Activated naive CD8-positive, alpha-beta T cell treated with anti-CD3 and anti-CD28 coated beads, Interleukin-2, amount 50 U/mL, for 24 hours (primary cell): Measurements from ENCODE around the gene DACT1.

Source experiments
- ATAC-seq: fragments of 150-1000 bp; cut with Tn5 transposase; one replicate; pipeline ENCODE4 v1.10.0; 2021
- DNase-seq: peaks from one replicate; pipeline ENCODE4 v3.0.0; 2021
- H3K27ac Mint-ChIP-seq: one replicate; pipeline ENCODE4 v1.8.0; 2021; ENCODE audit warnings: mild to moderate bottlenecking, mixed read lengths
- H3K27me3 Mint-ChIP-seq: one replicate; pipeline ENCODE4 v1.8.0; 2021; ENCODE audit warnings: mixed read lengths
- H3K36me3 Mint-ChIP-seq: one replicate; pipeline ENCODE4 v1.8.0; 2021; ENCODE audit warnings: low read depth, mixed read lengths
- H3K4me1 Mint-ChIP-seq: one replicate; pipeline ENCODE4 v1.8.0; 2021; ENCODE audit warnings: mixed read lengths
- H3K4me3 Mint-ChIP-seq: one replicate; pipeline ENCODE4 v1.8.0; 2021; ENCODE audit warnings: mild to moderate bottlenecking, moderate library complexity, mixed read lengths
- H3K9me3 Mint-ChIP-seq: one replicate; pipeline ENCODE4 v1.8.0; 2021; ENCODE audit warnings: mixed read lengths

DACT1 gene

GRCh38 chr14:58669556-58670200 is 31.9 kb downstream of the DACT1 start:
- Mint-ChIP-seq H3K36me3 (no peaks in the 10 kb centered on the region), H3K9me3 (no peaks in the 10 kb centered on the region), H3K4me1 (peaks cover 3% of the 10 kb centered on the region), H3K27me3 (peaks cover 2% of the 10 kb centered on the region), H3K4me3 (no peak overlapping the region), H3K27ac (no peak overlapping the region)
- ATAC-seq (no peak), DNase-seq (no peak)

GRCh38 chr14:58671024-58671423 is 33.3 kb downstream of the DACT1 start:
- ATAC-seq = no peak

GRCh38 chr14:58671436-58671835 is 33.7 kb downstream of the DACT1 start:
- Mint-ChIP-seq H3K4me1 (no peaks in the 10 kb centered on the region), H3K27me3 (peaks cover 2% of the 10 kb centered on the region), H3K9me3 (no peaks in the 10 kb centered on the region), H3K36me3 (no peaks in the 10 kb centered on the region), H3K27ac (no peak overlapping the region), H3K4me3 (no peak overlapping the region)
- no peak for ATAC-seq
- no peak for DNase-seq

More at GRCh38 chr14:58671024-58671423, 33.3 kb downstream of the DACT1 start:
- Mint-ChIP-seq H3K4me1 (peaks cover under 1% of the 10 kb centered on the region), H3K4me3 (no peak overlapping the region), H3K9me3 (no peaks in the 10 kb centered on the region), H3K27ac (no peak overlapping the region), H3K36me3 (no peaks in the 10 kb centered on the region), H3K27me3 (peaks cover 2% of the 10 kb centered on the region)
- DNase-seq = no peak

GRCh38 chr14:58673722-58674121 is 36.0 kb downstream of the DACT1 start:
- DNase-seq (no peak), ATAC-seq (no peak)
- H3K4me1 Mint-ChIP-seq = no peaks in the 10 kb centered on the region
- H3K27me3 Mint-ChIP-seq = peaks cover 2% of the 10 kb centered on the region
- no peak overlapping the region for H3K4me3 Mint-ChIP-seq
- H3K27ac Mint-ChIP-seq = no peak overlapping the region
- H3K9me3 Mint-ChIP-seq = no peaks in the 10 kb centered on the region
- no peaks in the 10 kb centered on the region for H3K36me3 Mint-ChIP-seq

GRCh38 chr14:58677001-58677400 is 39.2 kb downstream of the DACT1 start:
- Mint-ChIP-seq H3K36me3 (no peaks in the 10 kb centered on the region), H3K9me3 (no peaks in the 10 kb centered on the region), H3K4me3 (no peak overlapping the region), H3K27ac (no peak overlapping the region), H3K4me1 (no peaks in the 10 kb centered on the region), H3K27me3 (peaks cover 4% of the 10 kb centered on the region)
- DNase-seq = no peak
- no peak for ATAC-seq

GRCh38 chr14:58677517-58677916 is 39.8 kb downstream of the DACT1 start:
- no peak for ATAC-seq

GRCh38 chr14:58677996-58678395 is 40.2 kb downstream of the DACT1 start:
- no peaks in the 10 kb centered on the region for H3K36me3 Mint-ChIP-seq
- no peak for ATAC-seq
- no peak for DNase-seq

More at GRCh38 chr14:58677517-58677916, 39.8 kb downstream of the DACT1 start:
- no peaks in the 10 kb centered on the region for H3K4me1 Mint-ChIP-seq
- no peaks in the 10 kb centered on the region for H3K9me3 Mint-ChIP-seq
- no peaks in the 10 kb centered on the region for H3K36me3 Mint-ChIP-seq
- no peak overlapping the region for H3K4me3 Mint-ChIP-seq
- DNase-seq = no peak
- no peak overlapping the region for H3K27ac Mint-ChIP-seq
- peaks cover 4% of the 10 kb centered on the region for H3K27me3 Mint-ChIP-seq

GRCh38 chr14:58680698-58681097 is 42.9 kb downstream of the DACT1 start:
- DNase-seq (no peak), ATAC-seq (no peak)
- H3K9me3 Mint-ChIP-seq = no peaks in the 10 kb centered on the region
- peaks cover 2% of the 10 kb centered on the region for H3K27me3 Mint-ChIP-seq
- H3K4me3 Mint-ChIP-seq = no peak overlapping the region
- H3K4me1 Mint-ChIP-seq = no peaks in the 10 kb centered on the region
- no peaks in the 10 kb centered on the region for H3K36me3 Mint-ChIP-seq
- no peak overlapping the region for H3K27ac Mint-ChIP-seq

More at GRCh38 chr14:58677996-58678395, 40.2 kb downstream of the DACT1 start:
- Mint-ChIP-seq H3K27ac (no peak overlapping the region), H3K4me1 (no peaks in the 10 kb centered on the region), H3K9me3 (no peaks in the 10 kb centered on the region), H3K4me3 (no peak overlapping the region), H3K27me3 (peaks cover 2% of the 10 kb centered on the region)

- no peaks in the 10 kb centered on the region for H3K4me1 Mint-ChIP-seq
- H3K27ac Mint-ChIP-seq = no peak overlapping the region
- no peak for ATAC-seq
- H3K36me3 Mint-ChIP-seq = no peaks in the 10 kb centered on the region
- H3K27me3 Mint-ChIP-seq = no peaks in the 10 kb centered on the region
- no peak for DNase-seq
- H3K9me3 Mint-ChIP-seq = no peaks in the 10 kb centered on the region
- H3K4me3 Mint-ChIP-seq = no peak overlapping the region
These were observed 49.6 kb downstream of the DACT1 start for GRCh38 chr14:58687232-58687795.

GRCh38 chr14:58690801-58691516 is 53.2 kb downstream of the DACT1 start:
- no peaks in the 10 kb centered on the region for H3K36me3 Mint-ChIP-seq
- ATAC-seq = no peak
- no peaks in the 10 kb centered on the region for H3K9me3 Mint-ChIP-seq
- no peak for DNase-seq
- no peak overlapping the region for H3K4me3 Mint-ChIP-seq
- H3K4me1 Mint-ChIP-seq = no peaks in the 10 kb centered on the region
- H3K27ac Mint-ChIP-seq = no peak overlapping the region
- H3K27me3 Mint-ChIP-seq = no peaks in the 10 kb centered on the region

- Mint-ChIP-seq H3K27ac (no peak overlapping the region), H3K36me3 (no peaks in the 10 kb centered on the region), H3K4me1 (no peaks in the 10 kb centered on the region), H3K9me3 (no peaks in the 10 kb centered on the region), H3K4me3 (no peak overlapping the region), H3K27me3 (no peaks in the 10 kb centered on the region)
- DNase-seq = no peak
- no peak for ATAC-seq
These were observed 55.3 kb downstream of the DACT1 start for GRCh38 chr14:58693048-58693447.

GRCh38 chr14:58695514-58695913 is 57.8 kb downstream of the DACT1 start:
- ATAC-seq = no peak
- H3K4me3 Mint-ChIP-seq = no peak overlapping the region
- H3K9me3 Mint-ChIP-seq = no peaks in the 10 kb centered on the region
- H3K4me1 Mint-ChIP-seq = no peaks in the 10 kb centered on the region
- peaks cover 2% of the 10 kb centered on the region for H3K27me3 Mint-ChIP-seq
- no peak for DNase-seq
- H3K36me3 Mint-ChIP-seq = no peaks in the 10 kb centered on the region
- no peak overlapping the region for H3K27ac Mint-ChIP-seq

GRCh38 chr14:58697266-58697929 is 59.6 kb downstream of the DACT1 start:
- Mint-ChIP-seq H3K27me3 (peaks cover 2% of the 10 kb centered on the region), H3K4me3 (no peak overlapping the region), H3K27ac (no peak overlapping the region), H3K9me3 (no peaks in the 10 kb centered on the region), H3K36me3 (no peaks in the 10 kb centered on the region), H3K4me1 (no peaks in the 10 kb centered on the region)
- ATAC-seq (no peak), DNase-seq (no peak)
